Heart left ventricle (tissue), 13 donors: ENCODE measurements around the gene PLXNB3.

Experiments
- CTCF ChIP-seq, 12 donors: fragments of 200-600 bp; sonication (generic) in 4 of 12; IDR thresholded peaks; one replicate each; pipeline versions ENCODE4 v1.5.0 to v1.8.0; 2018 to 2022; ENCODE audit warnings: antibody characterized with exemption in 12 of 12, mild to moderate bottlenecking in 5 of 12
- POLR2A ChIP-seq, 2 donors: fragments of 450-650 bp; IDR thresholded peaks; one replicate each; pipeline ENCODE4 v1.6.1; 2017; ENCODE audit warnings: antibody characterized with exemption in 2 of 2, mild to moderate bottlenecking in 2 of 2, moderate library complexity in 2 of 2
- donor health status: ischemic (EF 13 %, LVEDD 7.1; RV severe dilation, severe dysfunction).
- donor health status: DM: no; HTN: yes; CAD: no.
- donor health status: DM: no; HTN: no; CAD: no.
- donor health status: ischemic (EF 25% LVEDD 6.9; RV normal size, moderate dysfunction).
- donor health status: ischemic (EF 25% LVEDD 5.7; RV mildly dilated, moderate dysfunction).
- donor health status: ischemic (EF 35%, LVEDD 5.7; RV mildly dilated, moderate dysfunction).
- donor health status: nonischemic (EF 11% LVEDD 7.7; RV severe dilation, severe dysfunction).
- donor health status: DM: yes; HTN: yes; CAD: no.
- donor health status: PGD.
- donor health status: ischemic (EF 29% LVEDD 5.4; RV normal size, mild dysfunction).
- donor health status: nonischemic (EF 23%, LVEDD 6.1; RV moderate dilation, normal function).

DNA sequence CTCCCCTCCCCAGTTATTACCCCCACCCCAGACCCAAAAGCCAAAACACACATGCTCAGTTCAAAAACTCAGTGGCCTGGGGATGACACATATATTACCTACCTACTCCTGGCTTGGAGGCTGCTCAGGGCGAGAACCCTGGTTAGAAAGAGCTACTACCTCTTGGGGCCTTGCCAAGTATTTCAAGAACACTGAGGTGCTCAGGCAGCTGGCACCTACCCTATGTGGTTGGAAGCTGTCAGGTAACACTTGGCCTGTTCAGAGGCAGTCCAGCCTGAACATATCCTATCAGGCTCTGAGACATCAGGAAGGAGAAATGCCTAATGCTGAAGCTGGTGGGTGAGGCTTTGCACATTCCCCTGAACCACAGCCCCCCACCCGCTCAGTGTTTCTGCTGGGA is 44.8 kb upstream of the PLXNB3 start:
- TF ChIP-seq CTCF (IDR thresholded peaks at IDR 0.05), result no peak
- TF ChIP-seq POLR2A (IDR thresholded peaks at IDR 0.05), result no peak
